Measurements from ENCODE around the gene PTPRN. TPM values are rescaled to one million over a fixed set of nuclear protein-coding genes. Genes with fewer than 3 reads are reported as not detected.
A peak's percentile ranks its signal among the peaks of the same experiment; 100 is the strongest.
"Not testable (repeated sequence)": the region's sequence is repeated elsewhere in the genome, so short reads cannot be mapped to it uniquely, and the experiment has no call there.

PTPRN gene
- total and polyA plus RNA-seq, 5 donors from 2014 or later, result 0.28 TPM; not detected in 4

GRCh38 chr2:219270055-219270372 is 39.2 kb downstream of the PTPRN start:
- Histone ChIP-seq H3K27me3 (ENCODE audit: control insufficient read depth, insufficient read depth, low read length) (no peaks in the 10 kb centered on the region), H3K27ac (ENCODE audit: insufficient read depth, low read length, poor library complexity, severe bottlenecking) (no peak overlapping the region), H3K4me1 (ENCODE audit: control insufficient read depth, insufficient read depth, low read length, poor library complexity, severe bottlenecking) (no peaks in the 10 kb centered on the region), H3K4me3 (ENCODE audit: low read depth, low read length) (no peak overlapping the region), H3K36me3 (ENCODE audit: control insufficient read depth, insufficient read depth, low read length) (no peaks in the 10 kb centered on the region), H3K9me3 (ENCODE audit: control insufficient read depth in 2 of 2, low read length in 2 of 2) (no peaks in the 10 kb centered on the region)
- H3K4me1 Mint-ChIP-seq, result no peaks in the 10 kb centered on the region
- no peaks in the 10 kb centered on the region for H3K36me3 Mint-ChIP-seq
- no peak overlapping the region for H3K27ac Mint-ChIP-seq
- no peak overlapping the region for H3K4me3 Mint-ChIP-seq
- peaks cover 17% of the 10 kb centered on the region for H3K27me3 Mint-ChIP-seq
- ATAC-seq (ENCODE audit: low read depth in 2 of 2) (no peak), DNase-seq (no peak)
- H3K9me3 Mint-ChIP-seq, result no peaks in the 10 kb centered on the region

GRCh38 chr2:219269362-219270054 is 39.7 kb downstream of the PTPRN start:
- Mint-ChIP-seq H3K4me1 (peaks cover 0 to 3% (median 0%) of the 10 kb centered on the region in 4 donors), H3K36me3 (no peaks in the 10 kb centered on the region), H3K27me3 (peaks cover 14% of the 10 kb centered on the region), H3K9me3 (no peaks in the 10 kb centered on the region), H3K27ac (peak overlapping the region in 1 of 3 donors; percentile 20), H3K4me3 (no peak overlapping the region)
- H3K9me3 ChIP-seq (ENCODE audit: control insufficient read depth in 2 of 2, low read length in 2 of 2), result no peaks in the 10 kb centered on the region
- no peaks in the 10 kb centered on the region for H3K4me1 ChIP-seq (ENCODE audit: control insufficient read depth, insufficient read depth, low read length, poor library complexity, severe bottlenecking)
- H3K27me3 ChIP-seq (ENCODE audit: control insufficient read depth, insufficient read depth, low read length), result no peaks in the 10 kb centered on the region
- H3K36me3 ChIP-seq (ENCODE audit: control insufficient read depth, insufficient read depth, low read length), result no peaks in the 10 kb centered on the region
- H3K27ac ChIP-seq (ENCODE audit: insufficient read depth, low read length, poor library complexity, severe bottlenecking), result no peak overlapping the region
- H3K4me3 ChIP-seq (ENCODE audit: low read depth, low read length), result no peak overlapping the region
- no peak for ATAC-seq (ENCODE audit: low read depth in 2 of 2)
- no peak for DNase-seq

GRCh38 chr2:219268294-219268693 is 40.9 kb downstream of the PTPRN start:
- Mint-ChIP-seq H3K4me1 (peaks cover 0 to 3% (median 0%) of the 10 kb centered on the region in 4 donors), H3K27me3 (peaks cover 14% of the 10 kb centered on the region), H3K4me3 (no peak overlapping the region), H3K9me3 (no peaks in the 10 kb centered on the region), H3K27ac (no peak overlapping the region), H3K36me3 (no peaks in the 10 kb centered on the region)
- H3K9me3 ChIP-seq (ENCODE audit: control insufficient read depth in 2 of 2, low read length in 2 of 2), result no peaks in the 10 kb centered on the region
- ATAC-seq (ENCODE audit: low read depth in 2 of 2) (no peak), DNase-seq (no peak)
- H3K4me1 ChIP-seq (ENCODE audit: control insufficient read depth, insufficient read depth, low read length, poor library complexity, severe bottlenecking), result no peaks in the 10 kb centered on the region
- H3K27ac ChIP-seq (ENCODE audit: insufficient read depth, low read length, poor library complexity, severe bottlenecking), result no peak overlapping the region
- H3K4me3 ChIP-seq (ENCODE audit: low read depth, low read length), result no peak overlapping the region
- no peaks in the 10 kb centered on the region for H3K27me3 ChIP-seq (ENCODE audit: control insufficient read depth, insufficient read depth, low read length)
- H3K36me3 ChIP-seq (ENCODE audit: control insufficient read depth, insufficient read depth, low read length), result no peaks in the 10 kb centered on the region

- H3K27ac Mint-ChIP-seq, result peak overlapping the region in 1 of 3 donors; percentile 43
These were observed 42.3 kb downstream of the PTPRN start for GRCh38 chr2:219266886-219267285.

GRCh38 chr2:219266232-219266631 is 43.0 kb downstream of the PTPRN start:
- Mint-ChIP-seq H3K9me3 (no peaks in the 10 kb centered on the region), H3K4me1 (peaks cover 0 to 3% (median 0%) of the 10 kb centered on the region in 4 donors), H3K36me3 (no peaks in the 10 kb centered on the region), H3K4me3 (no peak overlapping the region), H3K27me3 (peaks cover 11% of the 10 kb centered on the region), H3K27ac (no peak overlapping the region)
- no peaks in the 10 kb centered on the region for H3K36me3 ChIP-seq (ENCODE audit: control insufficient read depth, insufficient read depth, low read length)
- H3K4me3 ChIP-seq (ENCODE audit: low read depth, low read length), result no peak overlapping the region
- no peak for DNase-seq
- peaks cover 2% of the 10 kb centered on the region for H3K27me3 ChIP-seq (ENCODE audit: control insufficient read depth, insufficient read depth, low read length)
- H3K27ac ChIP-seq (ENCODE audit: insufficient read depth, low read length, poor library complexity, severe bottlenecking), result no peak overlapping the region
- no peaks in the 10 kb centered on the region for H3K9me3 ChIP-seq (ENCODE audit: control insufficient read depth in 2 of 2, low read length in 2 of 2)
- no peak for ATAC-seq (ENCODE audit: low read depth in 2 of 2)
- H3K4me1 ChIP-seq (ENCODE audit: control insufficient read depth, insufficient read depth, low read length, poor library complexity, severe bottlenecking), result no peaks in the 10 kb centered on the region

More at GRCh38 chr2:219266886-219267285, 42.3 kb downstream of the PTPRN start:
- Histone ChIP-seq H3K4me3 (ENCODE audit: low read depth, low read length) (no peak overlapping the region), H3K27me3 (ENCODE audit: control insufficient read depth, insufficient read depth, low read length) (no peaks in the 10 kb centered on the region), H3K9me3 (ENCODE audit: control insufficient read depth in 2 of 2, low read length in 2 of 2) (no peaks in the 10 kb centered on the region), H3K4me1 (ENCODE audit: control insufficient read depth, insufficient read depth, low read length, poor library complexity, severe bottlenecking) (no peaks in the 10 kb centered on the region), H3K36me3 (ENCODE audit: control insufficient read depth, insufficient read depth, low read length) (no peaks in the 10 kb centered on the region), H3K27ac (ENCODE audit: insufficient read depth, low read length, poor library complexity, severe bottlenecking) (no peak overlapping the region)
- ATAC-seq (ENCODE audit: low read depth in 2 of 2), result no peak
- H3K36me3 Mint-ChIP-seq, result no peaks in the 10 kb centered on the region
- DNase-seq, result no peak
- peaks cover 12% of the 10 kb centered on the region for H3K27me3 Mint-ChIP-seq
- H3K4me3 Mint-ChIP-seq, result no peak overlapping the region
- no peaks in the 10 kb centered on the region for H3K9me3 Mint-ChIP-seq
- H3K4me1 Mint-ChIP-seq, result peaks cover 0 to 3% (median 0%) of the 10 kb centered on the region in 4 donors

- H3K4me3 Mint-ChIP-seq, result no peak overlapping the region
- H3K9me3 Mint-ChIP-seq, result peaks cover 0 to 1% (median 0%) of the 10 kb centered on the region in 7 donors
- H3K36me3 Mint-ChIP-seq, result no peaks in the 10 kb centered on the region
- Histone ChIP-seq H3K27ac (ENCODE audit: insufficient read depth, low read length, poor library complexity, severe bottlenecking) (no peak overlapping the region), H3K4me1 (ENCODE audit: control insufficient read depth, insufficient read depth, low read length, poor library complexity, severe bottlenecking) (no peaks in the 10 kb centered on the region), H3K27me3 (ENCODE audit: control insufficient read depth, insufficient read depth, low read length) (peaks cover 9% of the 10 kb centered on the region), H3K36me3 (ENCODE audit: control insufficient read depth, insufficient read depth, low read length) (no peaks in the 10 kb centered on the region), H3K4me3 (ENCODE audit: low read depth, low read length) (no peak overlapping the region), H3K9me3 (ENCODE audit: control insufficient read depth in 2 of 2, low read length in 2 of 2) (no peaks in the 10 kb centered on the region)
- ATAC-seq (ENCODE audit: low read depth in 2 of 2), result no peak
- peak overlapping the region in 1 of 3 donors; percentile 44 for H3K27ac Mint-ChIP-seq
- DNase-seq, result no peak
- H3K27me3 Mint-ChIP-seq, result peaks cover 8% of the 10 kb centered on the region
- H3K4me1 Mint-ChIP-seq, result peaks cover 0 to 3% (median 1%) of the 10 kb centered on the region in 4 donors
These were observed 48.0 kb downstream of the PTPRN start for GRCh38 chr2:219261024-219261855.

GRCh38 chr2:219258942-219259341 is 50.3 kb downstream of the PTPRN start:
- ATAC-seq (ENCODE audit: low read depth in 2 of 2); H3K9me3 ChIP-seq (ENCODE audit: control insufficient read depth in 2 of 2, low read length in 2 of 2); DNase-seq; H3K27ac ChIP-seq (ENCODE audit: insufficient read depth, low read length, poor library complexity, severe bottlenecking); H3K27ac Mint-ChIP-seq; H3K4me3 ChIP-seq (ENCODE audit: low read depth, low read length); H3K27me3 ChIP-seq (ENCODE audit: control insufficient read depth, insufficient read depth, low read length); H3K4me1 ChIP-seq (ENCODE audit: control insufficient read depth, insufficient read depth, low read length, poor library complexity, severe bottlenecking); H3K9me3 Mint-ChIP-seq; H3K36me3 Mint-ChIP-seq; H3K36me3 ChIP-seq (ENCODE audit: control insufficient read depth, insufficient read depth, low read length): not testable (repeated sequence)
- Mint-ChIP-seq H3K27me3 (peaks cover 11% of the 10 kb centered on the region), H3K4me1 (peaks cover 0 to 14% (median 7%) of the 10 kb centered on the region in 4 donors), H3K4me3 (peak overlapping the region in 1 of 4 donors; percentile 56)
